CD4-positive, alpha-beta T cell treated with Interleukin-2 at 100 ng/mL for 4 hours (primary cell): ENCODE results near the gene BARHL2.

Experiments
- DNase-seq: peaks from one replicate; pipeline ENCODE4 v3.0.0-alpha.2; 2020; ENCODE audit warnings: low spot score

The BARHL2 gene

DNA sequence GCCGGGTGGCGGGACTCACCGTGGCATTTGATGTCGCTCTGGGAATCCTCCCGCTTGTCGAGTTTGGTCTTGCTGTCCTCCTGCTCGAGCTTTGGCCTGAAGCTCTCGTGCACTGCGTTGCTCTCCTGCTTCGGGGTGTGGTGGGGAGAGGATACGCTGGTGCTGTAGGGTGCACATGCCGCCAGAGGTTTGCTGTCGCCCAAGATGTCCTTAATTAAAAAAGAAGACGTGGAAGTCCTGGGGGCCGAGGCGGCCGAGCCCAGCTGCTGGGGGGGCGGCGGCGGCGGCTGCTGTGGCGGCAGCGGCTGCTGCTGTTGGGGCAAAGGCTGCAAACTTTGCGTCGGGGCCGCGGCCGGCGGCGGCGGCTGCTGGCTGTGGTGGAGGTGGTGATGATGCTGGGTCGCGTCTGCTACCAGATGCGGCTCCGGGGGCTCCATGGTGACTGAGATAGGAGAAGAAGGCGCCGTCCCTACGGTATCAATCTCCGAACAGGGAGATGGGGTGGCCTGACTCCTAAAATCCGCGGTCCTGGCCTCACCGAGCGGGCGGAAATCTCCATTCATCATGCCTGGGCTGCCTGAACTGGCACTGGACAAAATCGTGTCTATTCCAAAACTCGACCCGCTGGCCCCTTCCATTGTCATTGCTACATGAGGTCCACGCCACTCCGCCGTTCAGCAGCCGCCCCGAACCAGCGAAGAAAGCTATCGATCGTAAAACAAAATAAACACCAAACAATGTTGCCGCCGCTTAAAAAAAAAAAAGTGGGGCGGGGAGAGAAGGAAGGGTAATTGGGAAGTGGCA is at the start of gene BARHL2:
Gene BARHL2 (minus strand): TSS at position 751 of the 804 bp plus-strand sequence. CDS start 107 bp downstream, at position 644.
- no peak for DNase-seq

DNA sequence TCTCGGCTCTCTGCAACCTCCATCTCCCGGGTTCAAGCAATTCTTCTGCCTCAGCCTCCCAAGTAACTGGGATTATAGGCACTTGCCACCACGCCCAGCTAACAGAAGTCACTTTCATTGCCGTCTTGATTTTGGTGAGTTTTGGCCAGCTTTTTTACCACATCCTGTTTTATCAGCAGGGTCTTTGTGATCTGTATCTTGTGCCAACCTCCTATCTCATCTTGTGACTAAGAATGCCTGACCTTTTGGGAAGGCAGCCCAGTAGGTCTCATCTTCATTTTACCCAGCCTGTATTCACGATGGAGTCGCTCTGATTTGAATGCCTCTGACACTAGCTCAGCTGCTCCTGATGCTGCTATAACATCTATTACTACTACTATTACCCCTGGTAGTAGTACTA is 46.8 kb upstream of the BARHL2 start:
- no peak for DNase-seq

- DNase-seq = no peak
These were observed 46.4 kb upstream of the BARHL2 start for GRCh38 chr1:90763506-90763905.

- DNase-seq = no peak
These were observed 44.9 kb upstream of the BARHL2 start for GRCh38 chr1:90761781-90762589.

DNA sequence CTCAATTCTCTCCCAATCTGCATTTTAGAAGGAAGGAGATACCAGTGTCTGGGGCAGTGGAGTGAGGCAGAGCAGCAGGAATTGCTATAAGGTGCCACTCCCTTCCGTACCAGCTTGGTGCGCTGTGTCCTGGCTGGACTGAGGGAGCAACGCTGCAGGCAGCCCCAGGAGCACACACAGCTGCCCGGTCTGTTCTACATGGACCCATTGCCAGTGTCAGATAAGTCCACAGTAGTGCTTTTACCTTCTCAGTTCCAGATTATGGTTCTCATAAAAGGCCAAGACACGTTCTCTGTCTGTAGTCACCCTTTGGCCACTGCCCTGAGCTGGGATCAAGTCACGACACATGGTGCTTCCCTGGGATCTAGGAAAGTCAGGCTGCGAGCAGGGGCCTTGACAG is 44.1 kb upstream of the BARHL2 start:
- no peak for DNase-seq

DNA sequence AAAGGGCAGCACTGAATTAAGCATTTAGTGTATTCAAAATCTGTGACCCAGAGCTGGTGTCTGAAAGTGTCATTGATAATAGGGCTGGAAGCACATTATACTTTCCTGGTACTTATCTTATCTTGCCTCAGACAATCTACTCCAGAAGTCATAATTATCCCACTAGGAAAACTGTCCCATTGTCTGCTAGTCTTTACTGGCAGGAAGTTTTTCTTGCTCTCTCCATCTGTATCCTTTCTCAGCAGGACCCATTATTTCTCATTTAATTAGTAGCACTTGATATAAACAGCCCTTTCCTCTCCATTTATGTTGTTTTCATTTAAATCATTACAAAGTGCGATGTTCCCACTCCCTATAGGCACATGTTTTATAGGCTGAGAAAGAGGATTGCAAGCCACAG is 36.5 kb upstream of the BARHL2 start:
- DNase-seq = no peak

DNA sequence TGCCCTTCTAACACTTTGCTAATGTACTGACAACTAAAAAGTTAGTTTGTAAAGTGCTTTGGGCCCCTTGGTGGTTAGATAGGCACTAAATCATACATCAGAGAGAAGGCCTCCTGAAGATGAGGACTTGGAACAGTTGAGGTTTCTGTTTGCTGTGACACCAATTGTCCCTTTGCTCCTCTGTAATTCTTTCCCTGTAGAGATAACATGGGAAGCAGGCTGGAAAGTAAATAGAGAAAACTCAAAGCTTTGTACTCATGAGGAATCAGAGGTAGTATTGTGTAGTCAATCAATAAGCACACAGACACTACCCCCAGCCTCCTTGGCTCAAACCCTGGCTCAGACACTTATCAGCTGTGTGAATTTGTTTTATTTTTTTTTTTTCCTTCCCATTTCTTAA is 31.6 kb upstream of the BARHL2 start:
- no peak for DNase-seq

DNA sequence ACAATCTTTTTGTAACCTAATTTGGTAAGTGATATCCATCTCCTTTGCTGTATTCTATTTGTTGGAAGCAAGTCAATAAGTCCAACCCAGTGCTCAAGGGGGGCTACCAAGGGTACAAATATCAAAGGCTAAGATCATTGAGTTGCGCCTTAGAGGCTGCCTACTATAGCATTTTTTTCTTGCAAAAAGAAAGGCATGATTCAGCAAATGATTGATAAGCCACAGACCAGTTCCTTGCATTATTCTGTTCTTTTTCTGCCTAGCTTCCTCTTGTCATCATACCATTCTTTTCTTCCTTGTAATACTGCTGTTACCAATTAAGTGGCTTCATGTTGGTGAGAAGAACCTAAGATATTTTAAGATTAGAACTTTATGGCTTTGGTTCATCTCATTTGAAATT is 29.8 kb upstream of the BARHL2 start:
- DNase-seq = no peak

GRCh38 chr1:90745972-90746371 is 28.9 kb upstream of the BARHL2 start:
- DNase-seq = no peak

DNA sequence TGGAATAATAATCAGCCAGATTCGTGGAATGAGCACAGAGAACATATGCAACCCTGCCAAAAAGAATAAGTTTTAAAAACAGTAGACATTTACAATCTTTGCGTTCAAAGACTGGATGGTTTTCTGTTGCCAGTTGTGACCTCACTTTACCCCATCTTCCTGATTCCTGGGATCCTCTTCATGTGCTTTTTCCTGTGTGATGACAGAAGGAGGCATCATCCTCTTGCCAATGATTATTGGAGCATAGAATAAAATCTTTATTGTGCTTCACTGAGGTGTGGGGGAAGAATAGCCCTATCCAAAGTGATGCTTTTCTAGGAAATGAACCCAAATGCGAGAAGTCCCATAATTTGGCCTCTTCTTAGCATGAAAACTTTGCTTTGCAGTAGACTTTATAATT is 15.0 kb upstream of the BARHL2 start:
- no peak for DNase-seq

DNA sequence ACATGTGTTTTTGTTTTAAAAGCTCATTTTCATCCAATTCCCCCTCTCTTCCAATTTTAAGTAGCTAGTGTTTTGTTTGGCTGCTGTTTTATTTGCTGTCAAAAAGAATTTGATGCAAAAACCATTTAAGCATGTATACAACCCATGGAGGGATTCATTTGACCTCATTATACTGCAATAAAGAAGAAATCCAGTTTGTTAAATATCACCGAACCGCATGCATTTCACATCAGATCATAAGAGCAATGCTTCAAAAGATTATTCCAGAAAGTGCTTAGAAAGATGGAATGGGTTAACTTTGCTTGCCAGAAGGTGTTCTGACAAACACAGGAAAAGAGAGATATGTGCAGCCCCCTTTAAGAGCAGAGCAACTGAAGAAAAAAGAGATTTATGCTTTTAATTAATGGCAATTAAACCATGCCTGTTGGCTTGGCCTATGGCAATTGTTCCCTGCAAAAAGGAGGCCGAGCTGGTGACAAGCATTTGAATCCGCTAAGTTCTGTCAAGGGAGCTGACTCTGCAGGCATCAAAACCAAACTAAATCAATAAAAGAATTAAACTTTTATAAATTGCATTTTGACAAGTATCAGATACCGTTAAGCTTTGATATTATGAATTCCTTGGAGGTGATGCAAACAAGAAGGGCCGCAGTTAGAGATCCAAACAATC is 14.4 kb upstream of the BARHL2 start:
- DNase-seq = no peak

DNA sequence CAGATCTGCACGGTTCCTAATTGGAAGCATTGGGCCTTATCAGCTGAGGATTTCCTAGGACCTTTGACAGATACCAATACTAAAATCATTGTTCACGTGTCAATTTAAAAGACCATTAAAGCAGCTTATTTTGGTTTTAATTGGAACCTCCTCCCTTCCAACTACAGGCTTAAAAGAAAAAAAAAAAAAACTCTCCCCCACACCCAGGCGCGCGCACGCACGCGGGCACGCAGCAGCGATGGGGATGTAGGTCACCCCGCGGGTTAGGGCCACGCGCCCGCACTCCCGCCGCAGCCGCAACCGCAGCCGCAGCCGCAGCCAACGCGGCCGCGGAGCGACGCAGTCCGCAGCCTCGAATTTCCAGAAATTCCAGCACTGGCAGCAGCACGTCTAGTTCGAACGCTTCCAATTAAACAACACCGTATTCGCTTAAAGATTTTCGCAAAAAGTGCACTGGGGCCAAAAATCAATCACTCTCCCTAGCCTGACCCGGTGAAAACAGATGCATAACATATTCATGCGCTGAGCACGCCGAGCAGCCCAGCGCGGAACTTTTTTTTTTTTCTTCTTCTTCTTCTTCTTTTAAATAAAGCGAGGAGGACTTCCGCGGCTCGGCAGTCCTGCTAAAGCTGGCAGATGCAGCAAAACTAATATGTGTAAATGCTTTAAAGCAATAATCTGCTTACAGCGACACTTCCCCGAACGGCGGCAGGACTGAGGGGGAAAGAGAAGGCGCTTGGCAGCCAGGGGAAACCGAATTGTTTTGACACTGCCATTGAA is 13.3 kb upstream of the BARHL2 start:
- no peak for DNase-seq

- DNase-seq = no peak
These were observed 12.6 kb upstream of the BARHL2 start for GRCh38 chr1:90729504-90730242.

DNA sequence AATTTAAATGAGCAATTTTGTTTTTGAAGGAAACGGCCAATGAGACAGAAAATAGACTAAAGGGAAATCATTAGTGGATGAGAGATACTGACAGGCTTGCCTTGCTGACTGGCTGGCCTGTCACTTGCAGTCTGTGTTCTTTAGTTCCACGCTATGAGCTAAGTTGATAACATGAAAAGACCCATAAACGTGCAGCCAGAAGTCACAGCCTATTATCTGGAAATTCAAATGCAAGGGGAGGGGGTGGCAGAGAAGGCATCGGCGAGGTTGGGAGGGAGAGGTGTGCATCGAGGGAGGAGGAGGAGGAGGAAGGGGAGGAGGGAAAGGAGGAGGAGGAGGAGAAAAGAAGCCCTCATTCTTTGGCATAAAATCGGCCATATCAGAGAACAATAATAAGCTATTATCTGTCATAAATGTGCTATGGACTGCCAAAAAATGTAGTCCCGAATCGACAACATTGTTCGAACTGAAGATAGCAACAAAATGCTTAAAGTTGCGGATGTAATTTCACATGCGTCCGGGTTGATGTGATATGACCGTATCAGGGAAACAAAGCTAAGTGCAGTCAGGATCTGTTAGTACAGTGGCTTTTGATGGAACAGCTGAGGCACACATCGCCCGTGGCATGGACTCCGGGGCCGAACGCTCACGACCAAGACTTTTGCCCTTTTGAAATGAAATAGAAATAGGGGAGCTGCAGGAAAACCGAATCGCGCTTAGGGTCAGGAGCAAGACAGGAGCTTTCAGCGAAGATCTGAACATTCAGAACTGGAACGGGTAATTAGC is 11.6 kb upstream of the BARHL2 start:
- no peak for DNase-seq

GRCh38 chr1:90727917-90728501 is 10.9 kb upstream of the BARHL2 start:
- DNase-seq = no peak

DNA sequence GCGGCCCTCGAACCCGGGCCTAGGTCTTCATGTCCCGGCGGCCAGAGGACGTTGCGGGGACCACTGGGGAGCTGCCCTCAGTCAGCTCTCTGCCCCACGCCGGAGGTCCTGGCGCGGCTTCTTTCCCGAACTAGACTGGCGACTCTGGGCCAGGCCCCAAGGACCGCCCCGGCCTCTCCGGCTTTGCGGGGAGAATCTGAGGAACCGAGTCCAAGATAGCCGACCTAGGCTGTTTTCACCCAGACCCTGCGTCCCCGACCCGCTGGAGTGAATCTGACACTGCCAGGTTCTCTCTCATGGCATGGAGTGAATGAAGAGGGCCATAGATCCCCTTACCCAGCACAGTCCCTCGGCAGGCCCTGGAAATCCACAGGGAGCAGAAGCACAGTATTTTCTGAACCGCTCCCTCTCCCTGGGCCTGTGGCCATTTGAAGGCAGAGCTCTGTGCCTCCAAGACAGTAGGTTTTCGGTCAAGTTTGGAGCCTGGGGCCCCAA is 9.9 kb upstream of the BARHL2 start:
- no peak for DNase-seq

DNA sequence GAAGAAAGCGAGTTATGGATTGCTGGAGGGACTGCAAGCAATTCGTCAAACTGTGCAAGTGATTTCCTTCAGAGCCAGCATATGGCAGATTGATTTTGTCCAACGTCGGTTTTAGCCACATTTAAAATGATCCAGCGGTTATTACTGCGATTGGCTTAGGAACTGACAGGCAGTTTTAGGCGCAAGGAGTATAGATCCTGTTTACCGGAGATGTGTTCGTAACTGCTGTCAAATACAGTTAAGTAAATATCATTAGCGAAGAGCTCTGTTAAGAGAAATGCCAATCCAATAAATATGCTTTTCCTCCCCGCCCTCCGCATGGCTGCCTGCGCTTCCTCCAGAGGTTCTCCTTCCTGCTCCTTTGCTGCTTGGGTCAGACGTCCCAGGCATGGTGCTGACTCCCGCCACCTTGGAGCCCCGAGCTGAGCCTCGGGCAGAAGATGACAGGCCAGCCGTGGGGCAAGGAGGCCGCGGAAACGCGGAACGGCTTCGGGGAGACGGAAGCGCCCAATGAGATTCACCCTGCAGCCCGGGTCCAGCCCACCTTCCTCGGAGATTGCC is 9.4 kb upstream of the BARHL2 start:
- DNase-seq = no peak

GRCh38 chr1:90725657-90726424 is 8.7 kb upstream of the BARHL2 start:
- DNase-seq = no peak
